A549 (cell line): ENCODE measurements around the gene TOMM20L. TPM values are rescaled to one million over a fixed set of nuclear protein-coding genes. Genes with fewer than 3 reads are reported as not detected.

Experiments used
- ATAC-seq, 2 experiments: fragments of 200-7000 bp in 1 of 2; fragments of >200 bp in 1 of 2; cut with Nextera tagmentation in 1 of 2; cut with Tn5 transposase in 1 of 2; 3 replicates each; pipeline versions ENCODE4 v1.8.0 to v1.9.1; 2018 to 2020; ENCODE audit warnings: mild to moderate bottlenecking in 1 of 2, moderate library complexity in 1 of 2
- CTCF ChIA-PET: fragments of 300-600 bp; sonication (Branson Sonifier 250); formaldehyde crosslinking; extraction: SDS; loops from one replicate; lab custom pipeline; 2021; ENCODE audit warnings: antibody characterized with exemption, inconsistent platforms; lab: Yijun Ruan, JAX
- POLR2A ChIA-PET: fragments of 350-600 bp; formaldehyde crosslinking; extraction: SDS; loops from one replicate; lab custom pipeline; 2021; ENCODE audit warnings: antibody characterized with exemption, inconsistent platforms; lab: Yijun Ruan, JAX
- DNase-seq, 2 experiments: peaks; one replicate each; pipeline versions ENCODE4 v3.0.0 to v3.0.0-alpha.2; 2011 to 2016; ENCODE audit warnings: low read depth in 1 of 2, low spot score in 1 of 2
- FAIRE-seq: peaks from 2 replicates; lab custom pipeline; 2011; peaks lifted over from hg19 to GRCh38; lab: Jason Lieb, UNC
- H3K27ac ChIP-seq, 2 experiments: fragments of >200 bp; sonication (Bioruptor Twin); formaldehyde crosslinking; 3 replicates each; pipeline ENCODE4 v1.5.1; 2016 to 2017
- H3K4me1 ChIP-seq: fragments of >200 bp; sonication (Bioruptor Twin); formaldehyde crosslinking; 3 replicates; pipeline ENCODE4 v1.6.1; 2016
- H3K4me2 ChIP-seq: fragments of >200 bp; sonication (Bioruptor Twin); formaldehyde crosslinking; 3 replicates; pipeline ENCODE4 v1.6.1; 2016
- H3K4me3 ChIP-seq: fragments of >200 bp; sonication (Bioruptor Twin); formaldehyde crosslinking; 3 replicates; pipeline ENCODE4 v1.5.1; 2016
- H3K9me3 ChIP-seq: fragments of >200 bp; sonication (Bioruptor Twin); formaldehyde crosslinking; 3 replicates; pipeline ENCODE4 v1.6.1; 2016
- ATOH8 ChIP-seq: fragments of 250-450 bp; sonication (Bioruptor Pico); IDR thresholded peaks from 2 replicates; pipeline ENCODE4 v1.5.0; 2020; ENCODE audit warnings: low read depth, mild to moderate bottlenecking, moderate library complexity
- BCL3 ChIP-seq: fragments of >200 bp; sonication (Bioruptor Twin); formaldehyde crosslinking; IDR thresholded peaks from 3 replicates; pipeline ENCODE4 v1.6.1; 2016
- CHD2 ChIP-seq: fragments of 150-350 bp; IDR thresholded peaks from 2 replicates; pipeline ENCODE4 v1.6.1; 2014; ENCODE audit warnings: low read length; ENCODE audit not compliant: partially characterized antibody
- CHD4 ChIP-seq: fragments of 200-600 bp; sonication (generic); IDR thresholded peaks from 2 replicates; pipeline ENCODE4 v1.6.1; 2016; ENCODE audit warnings: antibody characterized with exemption, mild to moderate bottlenecking, borderline replicate concordance
- E2F6 ChIP-seq: IDR thresholded peaks from 2 replicates; pipeline ENCODE4 v1.6.1; 2012; ENCODE audit warnings: low read depth, borderline replicate concordance
- EHMT2 ChIP-seq: fragments of 200-600 bp; sonication (generic); IDR thresholded peaks from 2 replicates; pipeline ENCODE4 v1.6.1; 2016; ENCODE audit warnings: antibody characterized with exemption, low read depth, mild to moderate bottlenecking, moderate library complexity
- ESRRA ChIP-seq: fragments of 150-350 bp; IDR thresholded peaks from 2 replicates; pipeline ENCODE4 v1.6.1; 2014; ENCODE audit warnings: mild to moderate bottlenecking, low read length, borderline replicate concordance
- FOSL2 ChIP-seq, 2 experiments: fragments of 450-650 bp in 1 of 2; fragments of >200 bp in 1 of 2; sonication (Bioruptor Twin) in 1 of 2; formaldehyde crosslinking; IDR thresholded peaks; 2 replicates each; pipeline versions ENCODE4 v1.5.0 to v1.6.1; 2016 to 2020; ENCODE audit warnings: mild to moderate bottlenecking in 1 of 2, moderate library complexity in 1 of 2
- FOXS1 ChIP-seq: fragments of 250-450 bp; sonication (Bioruptor Pico); IDR thresholded peaks from 2 replicates; pipeline ENCODE4 v1.5.0; 2020; ENCODE audit warnings: mild to moderate bottlenecking, moderate library complexity
- GATA3 ChIP-seq: IDR thresholded peaks from 2 replicates; pipeline ENCODE4 v1.6.1; 2012; ENCODE audit warnings: borderline replicate concordance
- HDAC2 ChIP-seq: fragments of 200-600 bp; sonication (generic); IDR thresholded peaks from 2 replicates; pipeline ENCODE4 v1.6.1; 2016
- HES2 ChIP-seq: fragments of >200 bp; sonication (Bioruptor Twin); formaldehyde crosslinking; IDR thresholded peaks from 2 replicates; pipeline ENCODE4 v1.6.1; 2016
- HEYL ChIP-seq: fragments of 250-450 bp; sonication (Bioruptor Pico); IDR thresholded peaks from 2 replicates; pipeline ENCODE4 v1.8.0; 2021; ENCODE audit warnings: mild to moderate bottlenecking, moderate library complexity
- HMGXB4 ChIP-seq: fragments of 250-450 bp; sonication (Bioruptor Pico); IDR thresholded peaks from 2 replicates; pipeline ENCODE4 v1.5.0; 2021; ENCODE audit warnings: mild to moderate bottlenecking, moderate library complexity, borderline replicate concordance
- HOXA7 ChIP-seq: fragments of 250-450 bp; sonication (Bioruptor Pico); IDR thresholded peaks from 2 replicates; pipeline ENCODE4 v1.5.0; 2020; ENCODE audit warnings: mild to moderate bottlenecking, moderate library complexity
- HOXB5 ChIP-seq: fragments of 250-450 bp; sonication (Bioruptor Pico); IDR thresholded peaks from 2 replicates; pipeline ENCODE4 v1.5.0; 2020; ENCODE audit warnings: mild to moderate bottlenecking, moderate library complexity
- JUN ChIP-seq, 2 experiments: fragments of >200 bp; sonication (Bioruptor Twin); formaldehyde crosslinking; IDR thresholded peaks; 2 replicates in 1 of 2; 3 replicates in 1 of 2; pipeline ENCODE4 v1.6.1; 2016 to 2017
- KDM1A ChIP-seq: fragments of 200-600 bp; sonication (generic); IDR thresholded peaks from 2 replicates; pipeline ENCODE4 v1.6.1; 2016; ENCODE audit warnings: low read depth, mild to moderate bottlenecking
- KDM5A ChIP-seq: fragments of 200-600 bp; sonication (generic); IDR thresholded peaks from 2 replicates; pipeline ENCODE4 v1.6.1; 2016; ENCODE audit warnings: antibody characterized with exemption, mild to moderate bottlenecking
- MAFK ChIP-seq: fragments of 450-650 bp; IDR thresholded peaks from 2 replicates; pipeline ENCODE4 v1.6.1; 2014; ENCODE audit not compliant: partially characterized antibody
- MAZ ChIP-seq: fragments of 150-350 bp; IDR thresholded peaks from 2 replicates; pipeline ENCODE4 v1.6.1; 2014; ENCODE audit warnings: antibody characterized with exemption, low read depth, low read length, borderline replicate concordance
- MYC ChIP-seq: IDR thresholded peaks from 2 replicates; pipeline ENCODE4 v1.6.1; 2012; ENCODE audit warnings: mild to moderate bottlenecking, inconsistent platforms, low read length, improper control_type of control experiment, borderline replicate concordance
- NR3C1 ChIP-seq: fragments of >200 bp; sonication (Bioruptor Twin); formaldehyde crosslinking; IDR thresholded peaks from 3 replicates; pipeline ENCODE4 v1.6.1; 2017
- POLR2A ChIP-seq: IDR thresholded peaks from 2 replicates; pipeline ENCODE4 v1.6.1; 2012; ENCODE audit warnings: mild to moderate bottlenecking, low read length
- POLR2AphosphoS2 ChIP-seq: conservative IDR thresholded peaks from 2 replicates; pipeline ENCODE4 v1.6.1; 2012; ENCODE audit warnings: low read length, improper control_type of control experiment, inconsistent platforms
- RAD21 ChIP-seq, 2 experiments: fragments of >200 bp in 1 of 2; sonication (Bioruptor Twin) in 1 of 2; formaldehyde crosslinking in 1 of 2; IDR thresholded peaks in 1 of 2; conservative IDR thresholded peaks in 1 of 2; 2 replicates in 1 of 2; 3 replicates in 1 of 2; pipeline ENCODE4 v1.6.1; 2012 to 2018; ENCODE audit warnings: inconsistent platforms in 1 of 2
- RARB ChIP-seq: fragments of 250-450 bp; sonication (Bioruptor Pico); IDR thresholded peaks from 2 replicates; pipeline ENCODE4 v1.8.0; 2021; ENCODE audit warnings: mild to moderate bottlenecking, moderate library complexity
- RCOR1 ChIP-seq: fragments of 150-350 bp; IDR thresholded peaks from 2 replicates; pipeline ENCODE4 v1.6.1; 2014; ENCODE audit warnings: antibody characterized with exemption, low read length, low read depth
- RFX5 ChIP-seq: fragments of 450-650 bp; IDR thresholded peaks from 2 replicates; pipeline ENCODE4 v1.7.1; 2014; ENCODE audit warnings: antibody characterized with exemption, mild to moderate bottlenecking, moderate library complexity
- SMC3 ChIP-seq: fragments of >200 bp; sonication (Bioruptor Twin); formaldehyde crosslinking; IDR thresholded peaks from 3 replicates; pipeline ENCODE4 v1.6.1; 2018; ENCODE audit warnings: inconsistent platforms
- TP53 ChIP-seq: fragments of 250-450 bp; sonication (Bioruptor Pico); IDR thresholded peaks from 2 replicates; pipeline ENCODE4 v1.5.0; 2021; ENCODE audit warnings: mild to moderate bottlenecking, moderate library complexity
- ZC3H11A ChIP-seq: fragments of 450-650 bp; IDR thresholded peaks from 2 replicates; pipeline ENCODE4 v1.6.1; 2014; ENCODE audit warnings: antibody characterized with exemption, mild to moderate bottlenecking
- ZNF302 ChIP-seq: fragments of 250-450 bp; sonication (Bioruptor Pico); IDR thresholded peaks from 2 replicates; pipeline ENCODE4 v1.9.0; 2021; ENCODE audit warnings: inconsistent platforms, mild to moderate bottlenecking, moderate library complexity
- ZSCAN20 ChIP-seq: fragments of 250-450 bp; sonication (Bioruptor Pico); IDR thresholded peaks from 2 replicates; pipeline ENCODE4 v1.8.0; 2022; ENCODE audit warnings: mild to moderate bottlenecking, moderate library complexity
- WGBS: methylation state at CpG from one replicate; pipeline ENCODE4 v1.1.6; 2017; ENCODE audit errors: missing lambda C conversion rate; 5-methylcytosine and 5-hydroxymethylcytosine counted together
- polyA plus RNA-seq, 4 experiments: library from polyadenylated mRNA; depleted of rRNA in 3 of 4; stranded (reverse); fragments of >200 nt; fragmentation: RNase III in 1 of 4; extraction: RNeasy Plus Mini Kit Qiagen cat#74134 plus additional on column Dnase treatment in 1 of 4; gene quantifications; 2 replicates in 3 of 4; 3 replicates in 1 of 4; pipeline ENCODE4 v1.2.3, GENCODE V29; 2011 to 2017

Gene TOMM20L
- polyA plus RNA-seq, 2 of the 4 experiments (the other 2 are of a cell fraction), result not detected

- no peak for TF ChIP-seq ZSCAN20
- no peak for TF ChIP-seq ATOH8 (CRISPR knock-in tag)
These were observed 31.0 kb downstream of the TOMM20L start (continued) for GRCh38 chr14:58426670-58427280.

- 2% methylated on average over 33 of the region's 33 CpGs for WGBS
- CTCF ChIA-PET, result interaction anchor here (0.7 to 1.6 kb wide), 4 partner anchors 11 to 40 kb away, joined by 3 to 6 read pairs (median 4); partner anchors contain the start of gene TOMM20L
- POLR2A ChIA-PET, result interaction anchor here (0.6 to 2.3 kb wide), 10 partner anchors 10 to 209 kb away, joined by 3 to 9 read pairs (median 3); partner anchors contain the start of gene ARID4A
- TF ChIP-seq MAFK, result no peak
- no peak for TF ChIP-seq RARB (CRISPR knock-in tag)
- peak; percentile 99 for TF ChIP-seq KDM1A
- TF ChIP-seq HMGXB4 (CRISPR knock-in tag), result peak; percentile 77
- no peak for TF ChIP-seq NR3C1
- TF ChIP-seq GATA3, result 0 out of 2 replicates have a peak, but pooled peaks have one; percentile 12
- TF ChIP-seq ZNF302, result no peak
- TF ChIP-seq CHD2, result no peak
- TF ChIP-seq MYC, result peak; percentile 16; the same call in 1 of the 2 replicates
- no peak for TF ChIP-seq SMC3
- TF ChIP-seq CHD4, result 0 out of 2 replicates have a peak, but pooled peaks have one; percentile 47
- TF ChIP-seq RAD21 (conservative IDR thresholded peaks at IDR 0.05 in 1 of 2, IDR thresholded peaks at IDR 0.05 in 1 of 2), result no peak
- TF ChIP-seq POLR2AphosphoS2, result no peak
- peak; percentile 63 for TF ChIP-seq KDM5A
- 0 out of 3 replicates have a peak, but pooled peaks have one; percentile 32 for TF ChIP-seq BCL3
- peak; percentile 65 for TF ChIP-seq POLR2A
- TF ChIP-seq ZC3H11A, result peak; percentile 43; the same call in 1 of the 2 replicates
- 0 out of 2 replicates have a peak, but pooled peaks have one; percentile 14 for TF ChIP-seq HES2
- TF ChIP-seq TP53 (CRISPR knock-in tag), result no peak
- TF ChIP-seq RCOR1, result peak; percentile 80; the same call in 1 of the 2 replicates
- no peak for TF ChIP-seq E2F6
- no peak for TF ChIP-seq FOSL2 (IDR thresholded peaks at IDR 0.05)
- no peak for TF ChIP-seq FOSL2 (CRISPR knock-in tag; IDR thresholded peaks at IDR 0.05)
- 0 out of 2 replicates have a peak, but pooled peaks have one; percentile 25 for TF ChIP-seq RFX5
- TF ChIP-seq HOXB5 (CRISPR knock-in tag), result no peak
- no peak for TF ChIP-seq MAZ
- TF ChIP-seq FOXS1, result no peak
- no peak for TF ChIP-seq HOXA7 (CRISPR knock-in tag)
- no peak for TF ChIP-seq ESRRA
- peak; percentile 100 for TF ChIP-seq HDAC2
- no peak; the same call in 1 of the 2 replicates for TF ChIP-seq HEYL (CRISPR knock-in tag)
- TF ChIP-seq JUN (IDR thresholded peaks at IDR 0.05), result peak; percentile 88 to 93
- no peak for TF ChIP-seq EHMT2
These were observed 31.8 kb downstream of the TOMM20L start, which contains the start of the genes KIAA0586 and TIMM9 for GRCh38 chr14:58427281-58428117. Gene KIAA0586 (plus strand): TSS chr14:58427719. CDS start chr14:58428265, 546 bp downstream. Gene TIMM9 (minus strand): TSS chr14:58427531. CDS start chr14:58411945, 15,586 bp downstream.

More at GRCh38 chr14:58427281-58428117, 31.8 kb downstream of the TOMM20L start, which contains the start of the genes KIAA0586 and TIMM9:
- no peak for FAIRE-seq
- H3K4me1 ChIP-seq, result peaks cover 21% of the 10 kb centered on the region; the same call in 2 of the 3 replicates
- ATAC-seq, result peak; percentile 93 to 95
- H3K4me3 ChIP-seq, result peak within 1 kb of the TSS; percentile 75
- H3K9me3 ChIP-seq, result no peaks in the 10 kb centered on the region
- H3K4me2 ChIP-seq, result peak within 1 kb of the TSS; percentile 91
- H3K27ac ChIP-seq, result peak within 1 kb of the TSS; percentile 97 to 98
- DNase-seq, result peak; percentile 90 to 99
